HT1080 (cell line): ENCODE measurements around the gene TMEM273. TPM values are rescaled to one million over a fixed set of nuclear protein-coding genes. Genes with fewer than 3 reads are reported as not detected.

ENCODE experiments used
- DNase-seq: peaks from one replicate; pipeline ENCODE4 v3.0.0-alpha.2; 2015; ENCODE audit warnings: low read depth
- polyA plus RNA-seq, 2 experiments: library from polyadenylated mRNA; depleted of rRNA; stranded (reverse); fragments of >200 nt; gene quantifications; 2 replicates each; pipeline ENCODE4 v1.2.3, GENCODE V29; 2015
- total RNA-seq: library from RNA; depleted of rRNA; stranded (reverse); fragments of >200 nt; shearing (Covaris generic); gene quantifications from 2 replicates; pipeline ENCODE4 v1.2.3, GENCODE V29; 2014; rRNA removed

Gene TMEM273
- total RNA-seq, result not detected in 2 replicates
- polyA plus RNA-seq (2015; cell fraction: cytosol; rRNA removed), result not detected in 2 replicates
- polyA plus RNA-seq (2015; cell fraction: nucleus; rRNA removed), result not detected in 2 replicates

GRCh38 chr10:49187950-49188761 lies at the start of gene TMEM273:
Gene TMEM273 (minus strand): TSS chr10:49188391. CDS start chr10:49188336, 55 bp downstream.
- DNase-seq, result no peak

- no peak for DNase-seq
These were observed 49.8 kb upstream of the TMEM273 start for GRCh38 chr10:49237985-49238384.

GRCh38 chr10:49235392-49235791 lies 47.2 kb upstream of the TMEM273 start:
- no peak for DNase-seq

GRCh38 chr10:49231086-49231820 lies 43.1 kb upstream of the TMEM273 start:
- no peak for DNase-seq

- DNase-seq, result no peak
These were observed 41.8 kb upstream of the TMEM273 start for GRCh38 chr10:49230004-49230403.

- DNase-seq, result peak; percentile 28
These were observed 40.5 kb upstream of the TMEM273 start for GRCh38 chr10:49228677-49229076.

- DNase-seq, result no peak
These were observed 39.2 kb upstream of the TMEM273 start for GRCh38 chr10:49227406-49227805.

GRCh38 chr10:49226594-49226993 lies 38.4 kb upstream of the TMEM273 start:
- no peak for DNase-seq

GRCh38 chr10:49225218-49225876 lies 37.2 kb upstream of the TMEM273 start:
- no peak for DNase-seq

GRCh38 chr10:49223205-49223604 lies 35.0 kb upstream of the TMEM273 start:
- no peak for DNase-seq

GRCh38 chr10:49222170-49222569 lies 34.0 kb upstream of the TMEM273 start:
- DNase-seq, result no peak

GRCh38 chr10:49220679-49221078 lies 32.5 kb upstream of the TMEM273 start:
- DNase-seq, result no peak

- no peak for DNase-seq
These were observed 31.8 kb upstream of the TMEM273 start for GRCh38 chr10:49220031-49220430.

- DNase-seq, result no peak
These were observed 31.1 kb upstream of the TMEM273 start for GRCh38 chr10:49219248-49219647.

- no peak for DNase-seq
These were observed 30.3 kb upstream of the TMEM273 start for GRCh38 chr10:49218480-49218879.

- DNase-seq, result no peak
These were observed 29.5 kb upstream of the TMEM273 start for GRCh38 chr10:49217645-49218044.

- DNase-seq, result no peak
These were observed 25.0 kb upstream of the TMEM273 start for GRCh38 chr10:49213211-49213610.

- no peak for DNase-seq
These were observed 24.6 kb upstream of the TMEM273 start for GRCh38 chr10:49212783-49213182.

- no peak for DNase-seq
These were observed 23.9 kb upstream of the TMEM273 start for GRCh38 chr10:49212076-49212475.

GRCh38 chr10:49208996-49209395 lies 20.8 kb upstream of the TMEM273 start:
- no peak for DNase-seq

GRCh38 chr10:49207936-49208487 lies 19.8 kb upstream of the TMEM273 start:
- no peak for DNase-seq

- no peak for DNase-seq
These were observed 18.9 kb upstream of the TMEM273 start for GRCh38 chr10:49207113-49207512.
